SU-DHL-6 (cell line): ENCODE measurements around the gene KLHL10.
A peak's percentile ranks its signal among the peaks of the same experiment; 100 is the strongest.

Experiments
- H2AFZ ChIP-seq: fragments of 200-600 bp; sonication (generic); 2 replicates; pipeline ENCODE4 v1.6.1; 2014; ENCODE audit warnings: low read depth, mild to moderate bottlenecking, moderate library complexity, mixed read lengths, antibody characterized with exemption, low read length; ENCODE audit not compliant: severe bottlenecking
- H3F3A ChIP-seq: fragments of 200-600 bp; shearing (Covaris generic); 2 replicates; pipeline ENCODE4 v1.6.0; 2016; ENCODE audit warnings: antibody characterized with exemption, mild to moderate bottlenecking; ENCODE audit not compliant: insufficient read depth
- H3K27ac ChIP-seq: fragments of 200-600 bp; sonication (generic); 2 replicates; pipeline ENCODE4 v1.5.1; 2016; ENCODE audit warnings: low read depth, mild to moderate bottlenecking, low read length, moderate library complexity, mixed read lengths
- H3K27me3 ChIP-seq: fragments of 200-600 bp; sonication (generic), shearing (Covaris generic); 2 replicates; pipeline ENCODE4 v1.6.0; 2014; ENCODE audit warnings: mild to moderate bottlenecking, low read length
- H3K36me3 ChIP-seq: fragments of 200-600 bp; sonication (generic); 2 replicates; pipeline ENCODE4 v1.6.1; 2014; ENCODE audit warnings: mild to moderate bottlenecking, low read length, mixed read lengths
- H3K4me2 ChIP-seq: fragments of 300-600, 200-600 bp; shearing (Covaris generic), sonication (generic); 2 replicates; pipeline ENCODE4 v1.6.0; 2014; ENCODE audit warnings: low read length, low read depth, mild to moderate bottlenecking; ENCODE audit not compliant: poor library complexity, severe bottlenecking
- H3K4me3 ChIP-seq: fragments of 200-600 bp; sonication (generic); 2 replicates; pipeline ENCODE4 v1.5.1; 2014; ENCODE audit warnings: antibody characterized with exemption, low read length, mild to moderate bottlenecking, mixed read lengths; ENCODE audit not compliant: insufficient read depth, poor library complexity, severe bottlenecking
- H3K79me2 ChIP-seq: fragments of 200-600 bp; sonication (generic); 2 replicates; pipeline ENCODE4 v1.6.1; 2014; ENCODE audit warnings: mild to moderate bottlenecking, low read length, moderate library complexity; ENCODE audit not compliant: insufficient read depth
- H3K9ac ChIP-seq: fragments of 200-600 bp; sonication (generic); 2 replicates; pipeline ENCODE4 v1.7.0; 2014; ENCODE audit warnings: mild to moderate bottlenecking, low read length
- H3K9me2 ChIP-seq: fragments of 200-600 bp; sonication (generic); replicated peaks from 2 replicates; pipeline ENCODE4 v1.6.1; 2014; ENCODE audit warnings: low read length; ENCODE audit not compliant: insufficient read depth
- H3K9me3 ChIP-seq: fragments of 200-600 bp; sonication (generic); 2 replicates; pipeline ENCODE4 v1.6.1; 2014; ENCODE audit warnings: low read length, mixed read lengths; ENCODE audit not compliant: insufficient read depth
- H4K20me1 ChIP-seq: fragments of 200-600 bp; sonication (generic); 2 replicates; pipeline ENCODE4 v1.6.1; 2014; ENCODE audit warnings: low read depth, mild to moderate bottlenecking, antibody characterized with exemption, low read length, moderate library complexity, mixed read lengths
- EZH2phosphoT487 ChIP-seq: fragments of 200-600 bp; sonication (generic), shearing (Covaris generic); conservative IDR thresholded peaks from 2 replicates; pipeline ENCODE4 v1.6.1; 2018; ENCODE audit warnings: mild to moderate bottlenecking, antibody characterized with exemption, low read length, moderate library complexity, mixed read lengths
- TF ChIP-seq, protein P1 (sequence below): fragments of 200-600 bp; sonication (generic); IDR thresholded peaks from one replicate; pipeline ENCODE4 v1.5.1; 2017; ENCODE audit warnings: antibody characterized with exemption, mild to moderate bottlenecking, low read length, moderate library complexity; ENCODE audit not compliant: insufficient read depth, poor library complexity, severe bottlenecking

Gene KLHL10

GRCh38 chr17:41811549-41812380, 25.9 kb upstream of the KLHL10 start, which contains the start of gene P3H4:
Gene P3H4 (minus strand): TSS chr17:41811949. CDS start chr17:41811915, 34 bp downstream.
- peak within 1 kb of the TSS; percentile 90 for H2AFZ ChIP-seq

GRCh38 chr17:41812381-41813151, 25.1 kb upstream of the KLHL10 start, which contains the start of gene FKBP10:
Gene FKBP10 (plus strand): TSS chr17:41813004. CDS start chr17:41813035, 31 bp downstream.
- TF ChIP-seq EZH2phosphoT487: no peak
- TF ChIP-seq, protein P1, sequence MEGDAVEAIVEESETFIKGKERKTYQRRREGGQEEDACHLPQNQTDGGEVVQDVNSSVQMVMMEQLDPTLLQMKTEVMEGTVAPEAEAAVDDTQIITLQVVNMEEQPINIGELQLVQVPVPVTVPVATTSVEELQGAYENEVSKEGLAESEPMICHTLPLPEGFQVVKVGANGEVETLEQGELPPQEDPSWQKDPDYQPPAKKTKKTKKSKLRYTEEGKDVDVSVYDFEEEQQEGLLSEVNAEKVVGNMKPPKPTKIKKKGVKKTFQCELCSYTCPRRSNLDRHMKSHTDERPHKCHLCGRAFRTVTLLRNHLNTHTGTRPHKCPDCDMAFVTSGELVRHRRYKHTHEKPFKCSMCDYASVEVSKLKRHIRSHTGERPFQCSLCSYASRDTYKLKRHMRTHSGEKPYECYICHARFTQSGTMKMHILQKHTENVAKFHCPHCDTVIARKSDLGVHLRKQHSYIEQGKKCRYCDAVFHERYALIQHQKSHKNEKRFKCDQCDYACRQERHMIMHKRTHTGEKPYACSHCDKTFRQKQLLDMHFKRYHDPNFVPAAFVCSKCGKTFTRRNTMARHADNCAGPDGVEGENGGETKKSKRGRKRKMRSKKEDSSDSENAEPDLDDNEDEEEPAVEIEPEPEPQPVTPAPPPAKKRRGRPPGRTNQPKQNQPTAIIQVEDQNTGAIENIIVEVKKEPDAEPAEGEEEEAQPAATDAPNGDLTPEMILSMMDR: no peak
- H3K27me3 ChIP-seq: no peaks in the 10 kb centered on the region
- H3K4me2 ChIP-seq: peak within 1 kb of the TSS; percentile 66
- no peaks in the 10 kb centered on the region for H3K9me3 ChIP-seq
- peak within 1 kb of the TSS; percentile 73 for H3K4me3 ChIP-seq
- H3K9ac ChIP-seq: peak within 1 kb of the TSS; percentile 66
- no peaks in the 10 kb centered on the region for H3F3A ChIP-seq
- no peaks in the 10 kb centered on the region for H4K20me1 ChIP-seq
- H2AFZ ChIP-seq: peak within 1 kb of the TSS; percentile 90
- no peaks in the 10 kb centered on the region for H3K36me3 ChIP-seq
- H3K79me2 ChIP-seq: no peaks in the 10 kb centered on the region
- no peaks in the 10 kb centered on the region for H3K9me2 ChIP-seq
- no peak within 1 kb of the TSS for H3K27ac ChIP-seq

More at GRCh38 chr17:41811549-41812380, 25.9 kb upstream of the KLHL10 start, which contains the start of gene P3H4:
- Histone ChIP-seq H3K9me2 (no peaks in the 10 kb centered on the region), H3K9ac (peak within 1 kb of the TSS; percentile 66), H3K9me3 (no peaks in the 10 kb centered on the region), H3K79me2 (no peaks in the 10 kb centered on the region), H3K27ac (no peak within 1 kb of the TSS), H3K4me2 (peak within 1 kb of the TSS; percentile 66), H3K36me3 (no peaks in the 10 kb centered on the region), H3F3A (no peaks in the 10 kb centered on the region), H4K20me1 (no peaks in the 10 kb centered on the region), H3K27me3 (no peaks in the 10 kb centered on the region), H3K4me3 (peak within 1 kb of the TSS; percentile 73)
- no peak for TF ChIP-seq EZH2phosphoT487
- TF ChIP-seq, protein P1: peak; percentile 44

DNA sequence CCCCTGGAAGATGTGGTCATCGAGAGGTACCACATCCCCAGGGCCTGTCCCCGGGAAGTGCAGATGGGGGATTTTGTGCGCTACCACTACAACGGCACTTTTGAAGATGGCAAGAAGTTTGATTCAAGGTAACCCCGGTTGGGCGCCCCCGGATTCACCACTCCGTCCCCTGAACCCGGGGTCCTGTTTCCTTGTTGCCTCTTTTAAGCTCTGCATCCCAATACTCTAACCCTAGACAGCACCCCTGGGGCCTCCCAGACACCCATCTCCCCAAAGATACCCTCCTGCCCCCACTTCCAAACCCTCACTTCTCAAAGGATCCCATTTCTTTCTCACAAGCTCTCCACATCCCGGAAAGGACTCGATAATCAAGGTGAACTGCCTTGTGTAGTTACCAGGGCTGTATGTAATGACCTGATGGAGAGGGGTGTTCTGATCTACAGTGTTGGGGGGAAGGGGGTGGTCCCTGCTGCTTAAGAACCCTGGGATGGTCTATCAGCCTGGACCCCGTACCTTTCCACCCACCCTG, 24.4 kb upstream of the KLHL10 start:
- Histone ChIP-seq H3K79me2 (no peaks in the 10 kb centered on the region), H3K27me3 (no peaks in the 10 kb centered on the region), H3K9me2 (no peaks in the 10 kb centered on the region), H3K9ac (no peak overlapping the region), H3F3A (no peaks in the 10 kb centered on the region), H3K9me3 (no peaks in the 10 kb centered on the region), H3K27ac (no peak overlapping the region), H3K4me3 (no peak overlapping the region), H4K20me1 (no peaks in the 10 kb centered on the region), H3K4me2 (no peak overlapping the region), H3K36me3 (no peaks in the 10 kb centered on the region), H2AFZ (no peak overlapping the region)
- TF ChIP-seq, protein P1: no peak
- no peak for TF ChIP-seq EZH2phosphoT487
